Endothelial cell of umbilical vein (primary cell): Measurements from ENCODE around the gene GABARAP. TPM values are rescaled to one million over a fixed set of nuclear protein-coding genes. Genes with fewer than 3 reads are reported as not detected.

Experiments used
- BruUV-seq: library from RNA; stranded (reverse); fragments of 400-500 nt; replicated peaks from 2 replicates; lab custom pipeline; 2021; lab: Mats Ljungman, UMichigan
- CTCF ChIA-PET: fragments of 300-600, 350-600 bp; sonication (Branson Sonifier 250); formaldehyde crosslinking; loops from one replicate; lab custom pipeline; 2021; ENCODE audit warnings: antibody characterized with exemption, inconsistent platforms; lab: Charles Lee
- POLR2A ChIA-PET: fragments of 300-600, 350-600 bp; sonication (Branson Sonifier 250); formaldehyde crosslinking; loops from one replicate; lab custom pipeline; 2021; ENCODE audit warnings: antibody characterized with exemption, inconsistent platforms; lab: Charles Lee
- DNase-seq: peaks from one replicate; pipeline ENCODE4 v3.0.0-alpha.2; 2011; ENCODE audit warnings: low read depth, low spot score
- FAIRE-seq: peaks from 2 replicates; lab custom pipeline; 2011; peaks lifted over from hg19 to GRCh38; lab: Jason Lieb, UNC
- H2AFZ ChIP-seq: 2 replicates; pipeline ENCODE4 v1.6.0; 2012; ENCODE audit warnings: low read depth, low read length, control low read depth, inconsistent platforms
- H3K27ac ChIP-seq: 2 replicates; pipeline ENCODE4 v1.5.1; 2011; ENCODE audit warnings: low read depth, mild to moderate bottlenecking, control low read depth, low read length, moderate library complexity; ENCODE audit not compliant: insufficient read depth
- H3K27me3 ChIP-seq, 2 experiments: 2 replicates each; pipeline versions ENCODE4 v1.6.0 to v1.6.1; 2011; ENCODE audit warnings: low read length in 2 of 2, mixed read lengths in 1 of 2; ENCODE audit not compliant: control insufficient read depth in 2 of 2, insufficient read depth in 2 of 2
- H3K36me3 ChIP-seq, 2 experiments: 2 replicates in 1 of 2; 3 replicates in 1 of 2; pipeline ENCODE4 v1.5.1; 2011; ENCODE audit warnings: low read length in 2 of 2, mild to moderate bottlenecking in 1 of 2, moderate library complexity in 1 of 2; ENCODE audit not compliant: control insufficient read depth in 2 of 2, insufficient read depth in 2 of 2; ENCODE audit errors: extremely low read depth in 1 of 2
- H3K4me1 ChIP-seq: 3 replicates; pipeline ENCODE4 v1.5.1; 2011; ENCODE audit warnings: mild to moderate bottlenecking, low read length; ENCODE audit not compliant: control insufficient read depth, insufficient read depth; ENCODE audit errors: extremely low read depth
- H3K4me2 ChIP-seq: 2 replicates; pipeline ENCODE4 v1.6.1; 2011; ENCODE audit warnings: low read length, control low read depth, mixed read lengths; ENCODE audit not compliant: insufficient read depth
- H3K4me3 ChIP-seq, 3 experiments: fragments of 200-600 bp in 1 of 3; sonication (generic), shearing (Covaris generic) in 1 of 3; replicated peaks in 1 of 3; 2 replicates each; pipeline ENCODE4 v1.5.1; 2011 to 2016; ENCODE audit warnings: control low read depth in 3 of 3, low read length in 3 of 3, mild to moderate bottlenecking in 2 of 3, inconsistent platforms in 1 of 3, low read depth in 1 of 3, moderate library complexity in 1 of 3; ENCODE audit not compliant: insufficient read depth in 1 of 3
- H3K79me2 ChIP-seq: 2 replicates; pipeline ENCODE4 v1.6.0; 2012; ENCODE audit warnings: low read length, inconsistent platforms; ENCODE audit not compliant: control insufficient read depth, insufficient read depth
- H3K9ac ChIP-seq: replicated peaks from 2 replicates; pipeline ENCODE3; 2011; ENCODE audit warnings: low read length, control low read depth; ENCODE audit not compliant: insufficient read depth; ENCODE audit errors: extremely low read depth
- H3K9me1 ChIP-seq: replicated peaks from 3 replicates; pipeline ENCODE4 v1.6.0; 2011; ENCODE audit warnings: mild to moderate bottlenecking, low read length; ENCODE audit not compliant: control insufficient read depth, insufficient read depth; ENCODE audit errors: extremely low read depth
- H3K9me3 ChIP-seq: replicated peaks from 2 replicates; pipeline ENCODE4 v1.5.1; 2012; ENCODE audit warnings: low read length, inconsistent platforms; ENCODE audit not compliant: control insufficient read depth, insufficient read depth
- H4K20me1 ChIP-seq: replicated peaks from 2 replicates; pipeline ENCODE3; 2011; ENCODE audit warnings: mild to moderate bottlenecking, low read length; ENCODE audit not compliant: control insufficient read depth, insufficient read depth; ENCODE audit errors: extremely low read depth
- EZH2 ChIP-seq: IDR thresholded peaks from 2 replicates; pipeline ENCODE4 v1.6.1; 2012; ENCODE audit warnings: borderline replicate concordance, low read depth, mild to moderate bottlenecking, moderate library complexity, low read length, inconsistent platforms; ENCODE audit not compliant: severe bottlenecking
- FOS ChIP-seq: IDR thresholded peaks from 2 replicates; pipeline ENCODE4 v1.6.1; 2011; ENCODE audit warnings: mild to moderate bottlenecking, low read length, moderate library complexity, borderline replicate concordance; ENCODE audit not compliant: insufficient read depth
- GATA2 ChIP-seq: IDR thresholded peaks from 2 replicates; pipeline ENCODE4 v1.7.0; 2011; ENCODE audit warnings: low read depth, mild to moderate bottlenecking, moderate library complexity, mixed read lengths, low read length; ENCODE audit not compliant: insufficient read length, insufficient read depth
- JUN ChIP-seq: IDR thresholded peaks from 2 replicates; pipeline ENCODE4 v1.6.1; 2011; ENCODE audit warnings: borderline replicate concordance, low read depth; ENCODE audit not compliant: insufficient read length, insufficient read depth
- MAX ChIP-seq: IDR thresholded peaks from 2 replicates; pipeline ENCODE4 v1.6.1; 2011; ENCODE audit not compliant: insufficient read depth, insufficient read length
- MYC ChIP-seq: IDR thresholded peaks from one replicate; pipeline ENCODE4 v1.6.1; 2011; ENCODE audit warnings: mild to moderate bottlenecking, low read depth, low read length
- POLR2A ChIP-seq: IDR thresholded peaks from 2 replicates; pipeline ENCODE4 v1.6.1; 2012; ENCODE audit warnings: low read depth, mild to moderate bottlenecking, control low read depth, low read length
- POLR2AphosphoS5 ChIP-seq: IDR thresholded peaks from 2 replicates; pipeline ENCODE4 v1.6.1; 2012; ENCODE audit warnings: low read depth, mild to moderate bottlenecking, control low read depth, low read length, moderate library complexity; ENCODE audit not compliant: insufficient read depth
- dilution Hi-C: fragments of 300-500 bp; cut with MboI; formaldehyde crosslinking; loops from one replicate; pipeline ENCODE4 v1.15.0; 2019; ENCODE audit warnings: low sequenced_read_pairs; ENCODE audit not compliant: extremely low pct_ligation_motif_present
- intact Hi-C: fragments of 100-400 bp; cut with micrococcal nuclease; formaldehyde crosslinking; loops from one replicate; pipeline ENCODE4 v1.10.0; 2022
- polyA plus RNA-seq, 4 experiments: library from polyadenylated mRNA; depleted of rRNA in 3 of 4; stranded (reverse) in 3 of 4; unstranded in 1 of 4; fragments of >200 nt; gene quantifications; 2 replicates each; pipeline versions ENCODE4 v1.2.1 to v1.2.3, GENCODE V29; 2011 to 2012; ENCODE audit warnings: missing spikeins in 1 of 4
- total RNA-seq: library from RNA; stranded (reverse); gene quantifications from 2 replicates; pipeline ENCODE4 v1.2.3, GENCODE V29; 2021
- TF ChIP-seq, protein P1 (sequence below), 2 donors: IDR thresholded peaks; 1 replicate in 1 of 2; 2 replicates in 1 of 2; pipeline ENCODE4 v1.5.1; 2011; ENCODE audit warnings: low read length in 2 of 2, mild to moderate bottlenecking in 2 of 2, moderate library complexity in 2 of 2, control low read depth in 1 of 2, inconsistent platforms in 1 of 2, low read depth in 1 of 2; ENCODE audit not compliant: insufficient read depth in 1 of 2; ENCODE audit errors: extremely low read depth in 1 of 2

The GABARAP gene
- total and polyA plus RNA-seq, 2 donors (not counting 3 experiments of a cell fraction or from before 2014, with no cell fraction given): 401 to 882 TPM

DNA sequence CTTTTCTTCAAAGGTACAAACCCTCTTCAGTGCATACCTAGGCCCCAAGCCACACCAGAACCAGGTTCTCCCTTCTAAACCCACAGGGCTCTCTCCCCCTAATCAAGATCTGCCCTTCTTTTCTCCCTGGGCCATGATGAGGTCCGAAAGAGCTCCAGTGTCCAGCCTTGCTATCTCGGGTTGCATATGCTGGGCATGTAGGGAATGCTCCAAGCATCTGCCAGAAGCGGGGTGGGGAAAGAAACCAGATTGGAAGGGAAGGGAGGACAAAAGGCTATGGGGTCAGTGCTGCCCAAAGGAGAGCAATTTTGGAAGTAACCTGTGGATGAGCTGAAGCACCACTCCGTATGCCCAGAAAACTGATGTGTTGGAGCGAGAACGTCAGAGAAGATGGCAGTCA lies 7.0 kb upstream of the GABARAP start:
- intact Hi-C loops: no loop called here
- no peaks in the 10 kb centered on the region for H3K9me1 ChIP-seq
- no TSS peak for BruUV-seq
- H3K36me3 ChIP-seq: peaks cover 2 to 15% of the 10 kb centered on the region in 2 experiments
- peaks cover 23% of the 10 kb centered on the region for H3K4me1 ChIP-seq
- no peaks in the 10 kb centered on the region for H3K9me3 ChIP-seq
- no peaks in the 10 kb centered on the region for H4K20me1 ChIP-seq
- dilution Hi-C loops: no loop called here
- peaks cover 65% of the 10 kb centered on the region for H3K79me2 ChIP-seq
- no peak overlapping the region for H2AFZ ChIP-seq
- H3K27ac ChIP-seq: no peak overlapping the region
- FAIRE-seq (no peak), DNase-seq (no peak)
- no peaks in the 10 kb centered on the region for H3K27me3 ChIP-seq
- H3K4me2 ChIP-seq: no peak overlapping the region
- H3K9ac ChIP-seq: no peak overlapping the region
- TF ChIP-seq MYC: no peak
- no peak for TF ChIP-seq FOS
- no peak for TF ChIP-seq GATA2
- TF ChIP-seq, protein P1, sequence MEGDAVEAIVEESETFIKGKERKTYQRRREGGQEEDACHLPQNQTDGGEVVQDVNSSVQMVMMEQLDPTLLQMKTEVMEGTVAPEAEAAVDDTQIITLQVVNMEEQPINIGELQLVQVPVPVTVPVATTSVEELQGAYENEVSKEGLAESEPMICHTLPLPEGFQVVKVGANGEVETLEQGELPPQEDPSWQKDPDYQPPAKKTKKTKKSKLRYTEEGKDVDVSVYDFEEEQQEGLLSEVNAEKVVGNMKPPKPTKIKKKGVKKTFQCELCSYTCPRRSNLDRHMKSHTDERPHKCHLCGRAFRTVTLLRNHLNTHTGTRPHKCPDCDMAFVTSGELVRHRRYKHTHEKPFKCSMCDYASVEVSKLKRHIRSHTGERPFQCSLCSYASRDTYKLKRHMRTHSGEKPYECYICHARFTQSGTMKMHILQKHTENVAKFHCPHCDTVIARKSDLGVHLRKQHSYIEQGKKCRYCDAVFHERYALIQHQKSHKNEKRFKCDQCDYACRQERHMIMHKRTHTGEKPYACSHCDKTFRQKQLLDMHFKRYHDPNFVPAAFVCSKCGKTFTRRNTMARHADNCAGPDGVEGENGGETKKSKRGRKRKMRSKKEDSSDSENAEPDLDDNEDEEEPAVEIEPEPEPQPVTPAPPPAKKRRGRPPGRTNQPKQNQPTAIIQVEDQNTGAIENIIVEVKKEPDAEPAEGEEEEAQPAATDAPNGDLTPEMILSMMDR (IDR thresholded peaks at IDR 0.05; ENCODE audit: extremely low read depth in 1 of 2, insufficient read depth in 1 of 2, low read depth in 1 of 2, low read length in 2 of 2): no peak
- TF ChIP-seq MAX: no peak
- no peak for TF ChIP-seq EZH2
- TF ChIP-seq JUN: no peak
- no peak for TF ChIP-seq POLR2AphosphoS5
- no peak for TF ChIP-seq POLR2A
- no peak overlapping the region for H3K4me3 ChIP-seq
- ChIA-PET POLR2A (no interaction called here), CTCF (interaction anchor here (0.7 kb wide), 1 partner anchor 204 kb away, joined by 4 read pairs; no protein-coding TSS in a partner anchor)
